ENCODE data around the gene MC1R. TPM values are rescaled to one million over a fixed set of nuclear protein-coding genes. Genes with fewer than 3 reads are reported as not detected.
"Not testable (repeated sequence)": the region's sequence is repeated elsewhere in the genome, so short reads cannot be mapped to it uniquely, and the experiment has no call there.

MC1R gene
- total RNA-seq, 2 experiments from 2014 or later = 1.2 to 2.0 TPM

- Mint-ChIP-seq H3K9me3 (ENCODE audit: low read depth) (no peaks in the 10 kb centered on the region), H3K27ac (no peak overlapping the region), H3K36me3 (ENCODE audit: low read depth) (peaks cover 35% of the 10 kb centered on the region), H3K4me1 (no peaks in the 10 kb centered on the region), H3K27me3 (no peaks in the 10 kb centered on the region), H3K4me3 (no peak overlapping the region)
- POLR2A ChIA-PET = interaction anchor here (0.7 kb wide), 1 partner anchor 56 kb away, joined by 9 read pairs; no protein-coding TSS in a partner anchor
- CTCF ChIA-PET = interaction anchor here (0.5 to 2.3 kb wide), 22 partner anchors 9 to 646 kb away, joined by 3 to 11 read pairs (median 4); partner anchors contain the start of gene MC1R
- intact Hi-C loops (cut with DNase I, micrococcal nuclease) = no loop called here
- DNase-seq = peak; percentile 83
- ATAC-seq = peak; percentile 89
Observed at GRCh38 chr16:89909777-89910716, 8.6 kb upstream of the MC1R start.

GRCh38 chr16:89910717-89911354, 7.8 kb upstream of the MC1R start:
- ChIA-PET CTCF (interaction anchor here (0.7 to 2.3 kb wide), 16 partner anchors 8 to 207 kb away, joined by 3 to 11 read pairs (median 4); partner anchors contain the start of gene MC1R), POLR2A (no interaction called here)
- no peaks in the 10 kb centered on the region for H3K9me3 Mint-ChIP-seq (ENCODE audit: low read depth)
- no peak overlapping the region for H3K27ac Mint-ChIP-seq
- H3K36me3 Mint-ChIP-seq (ENCODE audit: low read depth) = peaks cover 35% of the 10 kb centered on the region
- no peak for DNase-seq
- ATAC-seq = no peak
- H3K4me3 Mint-ChIP-seq = no peak overlapping the region
- H3K27me3 Mint-ChIP-seq = no peaks in the 10 kb centered on the region
- intact Hi-C loops (cut with DNase I, micrococcal nuclease) = no loop called here
- H3K4me1 Mint-ChIP-seq = no peaks in the 10 kb centered on the region

- DNase-seq = no peak
- ChIA-PET POLR2A (no interaction called here), CTCF (interaction anchor here (1.5 to 2.3 kb wide), 4 partner anchors 25 to 205 kb away, joined by 3 to 11 read pairs (median 6); no protein-coding TSS in a partner anchor)
- no peak for ATAC-seq
- no peaks in the 10 kb centered on the region for H3K27me3 Mint-ChIP-seq
- peaks cover 33% of the 10 kb centered on the region for H3K36me3 Mint-ChIP-seq (ENCODE audit: low read depth)
- intact Hi-C loops (cut with DNase I, micrococcal nuclease) = no loop called here
- no peaks in the 10 kb centered on the region for H3K4me1 Mint-ChIP-seq
- H3K9me3 Mint-ChIP-seq (ENCODE audit: low read depth) = no peaks in the 10 kb centered on the region
- no peak overlapping the region for H3K27ac Mint-ChIP-seq
- H3K4me3 Mint-ChIP-seq = no peak overlapping the region
Observed at GRCh38 chr16:89911375-89911774, 7.3 kb upstream of the MC1R start.

- ATAC-seq = no peak
Observed at GRCh38 chr16:89912143-89912542, 6.5 kb upstream of the MC1R start.

GRCh38 chr16:89912627-89913026, 6.0 kb upstream of the MC1R start:
- ChIA-PET POLR2A (no interaction called here), CTCF (interaction anchor here (0.6 kb wide), 1 partner anchor 59 kb away, joined by 3 read pairs; no protein-coding TSS in a partner anchor)
- peaks cover 2% of the 10 kb centered on the region for H3K4me1 Mint-ChIP-seq
- H3K9me3 Mint-ChIP-seq (ENCODE audit: low read depth) = no peaks in the 10 kb centered on the region
- H3K4me3 Mint-ChIP-seq = no peak overlapping the region
- DNase-seq (no peak), ATAC-seq (no peak)
- H3K36me3 Mint-ChIP-seq (ENCODE audit: low read depth) = peaks cover 28% of the 10 kb centered on the region
- H3K27me3 Mint-ChIP-seq = no peaks in the 10 kb centered on the region
- H3K27ac Mint-ChIP-seq = no peak overlapping the region
- intact Hi-C loops (cut with DNase I, micrococcal nuclease) = no loop called here

More at GRCh38 chr16:89912143-89912542, 6.5 kb upstream of the MC1R start:
- H3K27me3 Mint-ChIP-seq = no peaks in the 10 kb centered on the region
- H3K4me3 Mint-ChIP-seq = no peak overlapping the region
- ChIA-PET CTCF (interaction anchor here (2.3 kb wide), 1 partner anchor 52 kb away, joined by 7 read pairs; no protein-coding TSS in a partner anchor), POLR2A (no interaction called here)
- H3K27ac Mint-ChIP-seq = no peak overlapping the region
- no peak for DNase-seq
- H3K36me3 Mint-ChIP-seq (ENCODE audit: low read depth) = peaks cover 28% of the 10 kb centered on the region
- H3K4me1 Mint-ChIP-seq = no peaks in the 10 kb centered on the region
- H3K9me3 Mint-ChIP-seq (ENCODE audit: low read depth) = no peaks in the 10 kb centered on the region
- intact Hi-C loops (cut with DNase I, micrococcal nuclease) = no loop called here

- Mint-ChIP-seq H3K9me3 (ENCODE audit: low read depth) (no peaks in the 10 kb centered on the region), H3K36me3 (ENCODE audit: low read depth) (peaks cover 26% of the 10 kb centered on the region), H3K4me3 (no peak overlapping the region), H3K27me3 (peaks cover 1% of the 10 kb centered on the region), H3K4me1 (peaks cover 9% of the 10 kb centered on the region), H3K27ac (no peak overlapping the region)
- ATAC-seq (no peak), DNase-seq (no peak)
- ChIA-PET POLR2A (no interaction called here), CTCF (no interaction called here)
- intact Hi-C loops (cut with DNase I, micrococcal nuclease) = no loop called here
Observed at GRCh38 chr16:89913408-89914387, 5.0 kb upstream of the MC1R start.

GRCh38 chr16:89914642-89915285, 3.9 kb upstream of the MC1R start:
- H3K27me3 Mint-ChIP-seq; H3K9me3 Mint-ChIP-seq (ENCODE audit: low read depth); ATAC-seq; DNase-seq; H3K27ac Mint-ChIP-seq; CTCF ChIA-PET; H3K4me3 Mint-ChIP-seq: not testable (repeated sequence)
- H3K36me3 Mint-ChIP-seq (ENCODE audit: low read depth) = peaks cover 21% of the 10 kb centered on the region
- intact Hi-C loops (cut with DNase I, micrococcal nuclease) = loop anchor here (5.0 kb wide), 1 partner anchor 192 kb away; the partner anchor contains the start of genes VPS9D1 (in 2 of the 2) and ZNF276 (in 2 of the 2)
- peaks cover 17% of the 10 kb centered on the region for H3K4me1 Mint-ChIP-seq
- POLR2A ChIA-PET = interaction anchor here (0.6 kb wide), 1 partner anchor 49 kb away, joined by 5 read pairs; no protein-coding TSS in a partner anchor

- H3K27me3 Mint-ChIP-seq = peaks cover 14% of the 10 kb centered on the region
- DNase-seq (no peak), ATAC-seq (no peak)
- no peaks in the 10 kb centered on the region for H3K9me3 Mint-ChIP-seq (ENCODE audit: low read depth)
- intact Hi-C loops (cut with DNase I, micrococcal nuclease) = loop anchor here (5.0 kb wide), 1 partner anchor 193 kb away; the partner anchor contains the start of genes VPS9D1 (in 2 of the 2) and ZNF276 (in 2 of the 2)
- no peak overlapping the region for H3K27ac Mint-ChIP-seq
- H3K4me1 Mint-ChIP-seq = peaks cover 24% of the 10 kb centered on the region
- H3K4me3 Mint-ChIP-seq = no peak overlapping the region
- POLR2A ChIA-PET = interaction anchor here (0.6 kb wide), 1 partner anchor 49 kb away, joined by 5 read pairs; no protein-coding TSS in a partner anchor
- H3K36me3 Mint-ChIP-seq (ENCODE audit: low read depth) = peaks cover 16% of the 10 kb centered on the region
- CTCF ChIA-PET = no interaction called here
Observed at GRCh38 chr16:89915303-89916232, 3.1 kb upstream of the MC1R start.

- Mint-ChIP-seq H3K4me3 (peak overlapping the region; percentile 50), H3K36me3 (ENCODE audit: low read depth) (peaks cover 10% of the 10 kb centered on the region), H3K27me3 (peaks cover 25% of the 10 kb centered on the region), H3K9me3 (ENCODE audit: low read depth) (no peaks in the 10 kb centered on the region), H3K4me1 (peaks cover 43% of the 10 kb centered on the region), H3K27ac (no peak overlapping the region)
- POLR2A ChIA-PET = interaction anchor here (0.6 kb wide), 1 partner anchor 33 kb away, joined by 4 read pairs; no protein-coding TSS in a partner anchor
- peak; percentile 75 for ATAC-seq
- CTCF ChIA-PET = interaction anchor here (1.3 to 1.6 kb wide), 2 partner anchors 8 to 30 kb away, joined by 6 to 9 read pairs; no protein-coding TSS in a partner anchor
- DNase-seq = peak; percentile 89
- intact Hi-C loops (cut with DNase I, micrococcal nuclease) = loop anchor here (2.0 to 5.0 kb wide), 2 partner anchors 196 to 217 kb away; partner anchors contain the start of genes VPS9D1 (in 2 of the 2), ZNF276 (in 2 of the 2) and SPATA2L (in 1 of the 2)
Observed at GRCh38 chr16:89917773-89918452, 749 bp upstream of the MC1R start.

All from activated CD4-positive, alpha-beta T cell treated with anti-CD3 and anti-CD28 coated beads for 36 hours (primary cell).